ENCODE results near the gene OR2F2.

OR2F2 gene

DNA sequence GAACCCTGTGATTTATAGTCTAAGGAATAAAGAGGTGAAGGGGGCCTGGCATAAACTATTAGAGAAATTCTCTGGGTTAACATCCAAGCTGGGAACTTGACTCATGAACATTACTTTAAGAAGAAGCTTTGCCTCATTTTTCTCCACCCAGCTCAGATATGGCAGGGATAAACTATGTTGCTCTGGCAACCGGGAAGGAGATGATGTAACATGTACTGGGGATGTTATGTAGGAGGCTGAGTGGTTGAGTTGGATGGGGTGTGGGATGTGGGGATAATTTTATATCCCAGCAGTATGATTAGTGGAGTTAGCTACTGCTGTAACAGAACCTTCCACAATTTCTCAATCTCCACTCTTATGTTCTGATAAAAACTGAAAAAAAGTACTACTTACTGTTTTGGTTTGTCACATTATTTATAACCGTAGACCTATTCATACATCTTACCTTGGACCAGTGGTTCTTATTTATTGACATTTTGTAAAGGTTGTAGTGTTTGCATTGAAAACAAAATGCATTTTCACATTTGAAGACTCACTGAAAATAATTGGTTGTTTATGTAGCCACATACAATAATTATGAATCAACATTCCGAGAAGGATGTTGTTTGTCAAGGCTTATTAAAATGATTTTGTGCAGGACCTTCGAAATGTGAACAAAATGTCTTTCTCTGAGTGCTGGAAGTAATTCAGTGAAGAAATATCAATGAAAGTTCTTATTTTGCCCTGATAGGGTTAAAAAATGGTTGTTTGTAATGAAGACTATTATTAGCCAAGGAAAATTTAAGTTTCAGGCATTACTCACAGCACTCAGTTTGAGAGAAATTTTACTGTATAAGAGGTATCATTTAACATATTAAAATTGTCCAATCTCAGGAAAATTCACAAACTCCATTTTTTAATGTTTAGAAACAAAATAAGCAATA, 1.3 kb downstream of the OR2F2 start:
- Mint-ChIP-seq H3K27me3 (peaks cover 18 to 29% of the 10 kb centered on the region in 2 donors), H3K27ac (no peak overlapping the region), H3K4me1 (ENCODE audit: low read depth in 2 of 2) (no peaks in the 10 kb centered on the region), H3K9me3 (peaks cover 1 to 9% of the 10 kb centered on the region in 2 donors), H3K36me3 (ENCODE audit: insufficient read depth) (no peaks in the 10 kb centered on the region), H3K4me3 (no peak overlapping the region)
- no peak for DNase-seq
- ATAC-seq (replicated peaks) = no peak

- Mint-ChIP-seq H3K4me1 (ENCODE audit: low read depth in 2 of 2) (no peaks in the 10 kb centered on the region), H3K4me3 (no peak overlapping the region), H3K9me3 (peaks cover 0 to 9% of the 10 kb centered on the region in 2 donors), H3K36me3 (ENCODE audit: insufficient read depth) (no peaks in the 10 kb centered on the region), H3K27me3 (peaks cover 18 to 45% of the 10 kb centered on the region in 2 donors), H3K27ac (no peak overlapping the region)
- ATAC-seq (replicated peaks) = no peak
- no peak for DNase-seq
Observed at GRCh38 chr7:143938379-143939243, 3.6 kb downstream of the OR2F2 start.

- Mint-ChIP-seq H3K36me3 (ENCODE audit: insufficient read depth) (no peaks in the 10 kb centered on the region), H3K27me3 (peaks cover 30 to 74% of the 10 kb centered on the region in 2 donors), H3K4me1 (ENCODE audit: low read depth in 2 of 2) (no peaks in the 10 kb centered on the region), H3K27ac (no peak overlapping the region), H3K4me3 (no peak overlapping the region), H3K9me3 (no peaks in the 10 kb centered on the region)
- ATAC-seq (replicated peaks) (no peak), DNase-seq (no peak)
Observed at GRCh38 chr7:143945423-143945822, 10.4 kb downstream of the OR2F2 start.

DNA sequence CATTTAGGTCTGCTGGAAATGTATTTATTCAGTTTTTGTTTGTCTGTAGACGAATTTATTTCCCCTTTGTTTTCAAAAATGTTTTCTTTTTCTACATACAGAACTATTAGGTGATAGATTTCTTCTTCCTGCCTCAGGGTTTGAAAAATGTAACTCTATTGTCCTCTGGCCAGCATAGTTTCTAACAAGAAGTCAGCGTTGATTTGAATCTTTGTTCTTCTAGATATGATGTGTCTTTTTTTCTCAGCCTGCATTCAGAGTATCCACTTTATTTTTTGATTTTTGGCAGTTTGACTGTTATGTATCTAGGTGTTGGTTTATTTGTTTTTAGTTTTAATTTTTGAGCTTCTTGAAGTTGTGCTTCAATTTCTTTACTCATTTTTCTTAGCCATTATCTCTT, 12.1 kb downstream of the OR2F2 start:
- Mint-ChIP-seq H3K9me3 (no peaks in the 10 kb centered on the region), H3K36me3 (ENCODE audit: insufficient read depth) (no peaks in the 10 kb centered on the region), H3K4me1 (ENCODE audit: low read depth in 2 of 2) (no peaks in the 10 kb centered on the region), H3K27me3 (peaks cover 39 to 81% of the 10 kb centered on the region in 2 donors), H3K27ac (no peak overlapping the region), H3K4me3 (no peak overlapping the region)
- ATAC-seq (replicated peaks) (no peak), DNase-seq (no peak)

DNA sequence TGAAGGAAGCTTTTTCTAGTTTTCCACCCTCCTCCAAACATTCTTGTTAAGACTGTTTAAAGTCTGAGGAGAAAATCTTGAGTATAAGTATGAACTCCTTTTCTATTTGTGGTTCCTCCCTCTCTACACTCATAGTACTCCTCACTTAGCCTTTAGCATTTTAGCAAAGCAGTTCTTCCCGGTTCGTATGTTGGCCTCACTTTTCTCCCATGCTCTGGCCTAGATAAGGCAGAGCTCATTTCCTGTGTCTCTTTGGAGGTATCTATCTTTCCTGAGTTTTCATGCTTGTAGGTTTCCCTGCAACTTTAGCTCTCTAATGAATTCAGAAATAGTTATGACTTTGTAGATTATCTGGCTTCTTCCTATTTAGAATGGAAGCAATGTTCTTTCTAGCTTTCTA, 13.7 kb downstream of the OR2F2 start:
- Mint-ChIP-seq H3K36me3 (ENCODE audit: insufficient read depth) (no peaks in the 10 kb centered on the region), H3K27ac (no peak overlapping the region), H3K4me3 (no peak overlapping the region), H3K9me3 (no peaks in the 10 kb centered on the region), H3K4me1 (ENCODE audit: low read depth in 2 of 2) (no peaks in the 10 kb centered on the region), H3K27me3 (peaks cover 39 to 80% of the 10 kb centered on the region in 2 donors)
- no peak for ATAC-seq (replicated peaks)
- no peak for DNase-seq

DNA sequence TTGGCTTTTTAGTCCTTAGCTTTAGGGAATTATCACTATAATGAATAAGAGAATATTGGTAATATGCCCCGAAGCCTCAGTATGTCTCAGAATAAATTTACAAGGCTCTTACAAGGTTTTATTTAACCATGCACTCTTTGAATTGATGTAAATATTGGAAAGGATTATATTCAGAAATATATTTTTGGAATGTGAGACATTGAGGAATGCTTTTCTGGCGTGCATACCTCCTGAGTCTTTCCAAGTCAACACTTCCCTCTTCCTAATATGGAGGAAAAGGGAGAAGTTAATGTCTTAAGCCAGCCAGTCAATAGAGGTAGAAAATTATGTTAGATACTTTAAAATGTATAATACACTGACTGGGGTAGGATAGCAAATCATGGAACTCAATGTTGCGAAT, 18.4 kb downstream of the OR2F2 start:
- no peaks in the 10 kb centered on the region for H3K4me1 Mint-ChIP-seq (ENCODE audit: low read depth in 2 of 2)
- peaks cover 44 to 63% of the 10 kb centered on the region in 2 donors for H3K27me3 Mint-ChIP-seq
- no peak for ATAC-seq (replicated peaks)
- H3K4me3 Mint-ChIP-seq = no peak overlapping the region
- no peaks in the 10 kb centered on the region for H3K9me3 Mint-ChIP-seq
- no peak for DNase-seq
- no peaks in the 10 kb centered on the region for H3K36me3 Mint-ChIP-seq (ENCODE audit: insufficient read depth)
- H3K27ac Mint-ChIP-seq = no peak overlapping the region

DNA sequence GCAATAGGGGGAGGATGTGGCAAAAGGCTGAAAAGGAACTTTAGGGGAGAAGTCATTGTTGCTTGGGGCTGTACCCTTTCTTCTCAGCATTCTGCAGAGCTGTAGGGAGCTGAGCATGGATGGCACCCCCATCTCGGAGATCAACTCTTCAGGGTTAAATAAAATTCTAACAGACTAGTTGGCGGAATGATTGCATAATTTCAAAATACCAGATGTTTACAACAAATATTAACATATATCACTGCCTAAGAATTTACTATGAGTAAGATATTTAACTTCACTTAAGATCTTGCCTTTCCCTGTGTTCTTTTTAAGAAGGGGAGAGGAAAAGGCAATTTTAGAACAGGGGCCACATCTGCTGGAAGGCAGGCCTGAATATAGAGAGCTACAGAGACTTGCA, 19.1 kb downstream of the OR2F2 start:
- Mint-ChIP-seq H3K36me3 (ENCODE audit: insufficient read depth) (no peaks in the 10 kb centered on the region), H3K4me3 (no peak overlapping the region), H3K4me1 (ENCODE audit: low read depth in 2 of 2) (no peaks in the 10 kb centered on the region), H3K27ac (no peak overlapping the region), H3K27me3 (peaks cover 41 to 56% of the 10 kb centered on the region in 2 donors), H3K9me3 (no peaks in the 10 kb centered on the region)
- DNase-seq = no peak
- ATAC-seq (replicated peaks) = no peak

DNA sequence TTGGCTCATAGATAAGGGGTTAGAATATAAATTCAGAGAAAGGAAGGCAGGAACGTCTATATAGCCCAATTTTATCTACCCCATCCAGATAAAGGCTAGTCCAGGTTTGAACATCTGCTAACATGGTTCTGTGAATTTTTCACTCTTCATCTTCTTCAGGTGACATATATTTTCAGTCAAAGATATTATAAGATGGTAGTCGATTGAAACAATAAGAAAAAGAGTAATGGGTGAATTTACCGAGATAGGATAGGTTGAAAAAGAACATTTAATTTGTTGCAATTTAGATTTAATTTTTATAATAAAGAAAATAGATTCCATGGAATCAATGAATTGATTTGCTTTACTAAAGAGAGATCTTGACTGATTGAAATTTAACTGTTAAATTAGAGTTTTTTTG, 19.5 kb downstream of the OR2F2 start, which contains the start of gene OR2F1:
Gene OR2F1, plus strand, starts transcription at position 301 of the 400 bp plus-strand sequence. CDS start 5,127 bp downstream, outside the sequence.
- Mint-ChIP-seq H3K4me1 (ENCODE audit: low read depth in 2 of 2) (no peaks in the 10 kb centered on the region), H3K27ac (no peak within 1 kb of the TSS), H3K4me3 (no peak within 1 kb of the TSS), H3K27me3 (peaks cover 39 to 53% of the 10 kb centered on the region in 2 donors), H3K36me3 (ENCODE audit: insufficient read depth) (no peaks in the 10 kb centered on the region), H3K9me3 (no peaks in the 10 kb centered on the region)
- ATAC-seq (replicated peaks) (no peak), DNase-seq (no peak)

GRCh38 chr7:143958781-143959180, 23.7 kb downstream of the OR2F2 start:
- Mint-ChIP-seq H3K9me3 (no peaks in the 10 kb centered on the region), H3K4me3 (no peak overlapping the region), H3K27ac (no peak overlapping the region), H3K27me3 (peaks cover 50 to 55% of the 10 kb centered on the region in 2 donors), H3K36me3 (ENCODE audit: insufficient read depth) (no peaks in the 10 kb centered on the region), H3K4me1 (ENCODE audit: low read depth in 2 of 2) (no peaks in the 10 kb centered on the region)
- no peak for ATAC-seq (replicated peaks)
- DNase-seq = no peak

DNA sequence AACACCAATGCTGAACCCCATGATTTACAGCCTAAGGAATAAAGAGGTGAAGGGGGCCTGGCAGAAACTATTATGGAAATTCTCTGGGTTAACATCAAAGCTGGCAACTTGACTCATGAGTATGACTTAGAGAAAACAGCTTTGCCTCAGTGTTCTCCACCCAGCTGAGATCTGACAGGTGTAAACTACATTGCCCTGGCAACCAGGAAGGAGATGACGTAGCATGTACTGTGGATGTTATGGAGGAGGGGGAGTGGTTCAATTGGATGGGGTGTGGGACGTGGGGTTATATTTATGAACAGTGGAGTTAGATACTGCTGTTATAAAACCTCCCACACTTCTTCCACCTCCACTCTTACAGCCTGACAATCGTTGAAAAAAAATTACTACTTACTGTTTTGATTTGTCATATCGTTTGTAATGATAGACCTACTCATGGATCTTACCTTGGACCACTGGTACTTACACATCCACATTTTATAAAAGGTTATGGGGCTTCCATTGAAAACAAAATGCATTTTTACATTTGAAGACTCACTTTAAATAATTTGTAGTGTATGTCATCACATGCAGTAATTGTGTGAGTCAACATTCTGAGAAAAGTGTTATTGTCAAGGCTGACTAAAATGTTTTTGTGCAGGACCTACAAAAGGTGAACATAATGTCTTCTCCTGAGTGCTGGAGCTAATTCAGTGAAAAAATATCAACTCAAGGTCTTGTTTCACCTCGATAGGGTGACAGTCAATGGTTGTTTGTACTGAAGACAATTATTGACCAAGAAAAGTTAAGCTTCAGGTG, 26.0 kb downstream of the OR2F2 start:
- ATAC-seq (replicated peaks) (no peak), DNase-seq (no peak)
- peaks cover 42 to 44% of the 10 kb centered on the region in 2 donors for H3K27me3 Mint-ChIP-seq
- no peaks in the 10 kb centered on the region for H3K36me3 Mint-ChIP-seq (ENCODE audit: insufficient read depth)
- no peaks in the 10 kb centered on the region for H3K4me1 Mint-ChIP-seq (ENCODE audit: low read depth in 2 of 2)
- H3K9me3 Mint-ChIP-seq = no peaks in the 10 kb centered on the region
- H3K4me3 Mint-ChIP-seq = no peak overlapping the region
- no peak overlapping the region for H3K27ac Mint-ChIP-seq

- H3K27ac Mint-ChIP-seq = no peak overlapping the region
- H3K27me3 Mint-ChIP-seq = peaks cover 22 to 35% of the 10 kb centered on the region in 2 donors
Observed at GRCh38 chr7:143965280-143965679, 30.2 kb downstream of the OR2F2 start.

DNA sequence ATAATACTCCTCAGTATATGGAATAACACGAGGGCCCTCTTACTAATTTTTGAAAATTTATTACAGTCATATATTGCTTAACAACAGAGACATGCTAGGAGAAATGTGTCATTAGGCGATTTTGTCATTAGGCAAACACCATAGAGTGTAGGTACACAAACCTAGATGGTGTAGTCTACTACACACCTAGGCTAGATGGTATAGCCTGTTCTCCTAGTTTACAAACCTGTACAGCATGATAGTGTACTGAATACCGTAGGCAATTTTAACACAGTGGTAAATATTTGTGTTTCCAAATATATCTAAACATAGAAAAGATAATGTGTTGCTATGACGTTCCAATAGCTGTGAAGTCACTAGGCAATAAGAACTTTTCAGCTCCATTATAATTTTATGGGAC, 32.4 kb downstream of the OR2F2 start:
- H3K36me3 Mint-ChIP-seq (ENCODE audit: insufficient read depth) = peaks cover 2% of the 10 kb centered on the region
- H3K4me3 Mint-ChIP-seq = no peak overlapping the region
- peaks cover 26 to 29% of the 10 kb centered on the region in 2 donors for H3K27me3 Mint-ChIP-seq
- ATAC-seq (replicated peaks) (no peak), DNase-seq (no peak)
- no peak overlapping the region for H3K27ac Mint-ChIP-seq
- H3K4me1 Mint-ChIP-seq (ENCODE audit: low read depth in 2 of 2) = no peaks in the 10 kb centered on the region
- H3K9me3 Mint-ChIP-seq = no peaks in the 10 kb centered on the region

More at GRCh38 chr7:143965280-143965679, 30.2 kb downstream of the OR2F2 start:
- ATAC-seq (replicated peaks) (no peak), DNase-seq (no peak)
- H3K36me3 Mint-ChIP-seq (ENCODE audit: insufficient read depth) = no peaks in the 10 kb centered on the region
- no peaks in the 10 kb centered on the region for H3K4me1 Mint-ChIP-seq (ENCODE audit: low read depth in 2 of 2)
- no peak overlapping the region for H3K4me3 Mint-ChIP-seq
- H3K9me3 Mint-ChIP-seq = no peaks in the 10 kb centered on the region

DNA sequence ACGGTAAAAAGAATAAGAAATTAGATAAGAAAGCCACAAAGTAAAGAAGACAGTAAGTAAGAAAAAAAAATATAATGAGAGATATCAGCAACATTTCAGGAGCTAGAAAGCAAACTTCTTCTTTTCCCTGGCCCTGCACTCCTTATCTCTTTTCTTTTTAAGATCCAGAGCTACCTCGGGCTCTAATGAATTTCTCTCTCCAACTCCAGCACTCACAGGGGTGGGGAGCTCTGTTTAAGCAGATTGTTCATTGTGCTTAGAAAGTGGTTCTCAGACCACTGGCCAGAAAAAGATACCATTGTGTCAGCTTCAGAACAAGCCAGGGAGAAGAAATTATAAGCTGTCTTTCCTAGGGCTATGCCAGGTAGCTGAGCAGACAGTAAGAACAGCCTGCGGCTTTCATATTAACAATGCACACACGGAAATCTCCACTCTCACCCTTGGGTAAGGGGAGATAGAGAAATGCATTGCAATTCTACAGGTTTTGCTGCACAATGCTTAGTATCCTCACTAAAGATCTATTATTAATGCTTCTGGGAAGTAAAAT, 38.9 kb downstream of the OR2F2 start:
- no peak for ATAC-seq (replicated peaks)

More for the DNA sequence above, 38.9 kb downstream of the OR2F2 start:
- Mint-ChIP-seq H3K4me3 (no peak overlapping the region), H3K4me1 (ENCODE audit: low read depth in 2 of 2) (no peaks in the 10 kb centered on the region), H3K27me3 (peaks cover 22 to 28% of the 10 kb centered on the region in 2 donors), H3K27ac (no peak overlapping the region), H3K9me3 (no peaks in the 10 kb centered on the region), H3K36me3 (ENCODE audit: insufficient read depth) (peaks cover 2% of the 10 kb centered on the region)
- DNase-seq = no peak

Data from effector memory CD8-positive, alpha-beta T cell (primary cell).